ENCODE data around the gene RPS27.

The RPS27 gene

GRCh38 chr1:153962088-153963029 lies 28.2 kb upstream of the RPS27 start:
- no peak for TF ChIP-seq CTCF (IDR thresholded peaks at IDR 0.05; ENCODE audit: insufficient read depth, missing control alignments)
- DNase-seq (ENCODE audit: insufficient read length, low spot score) (no peak), FAIRE-seq (no peak)

- DNase-seq (ENCODE audit: insufficient read length, low spot score) (peak; percentile 98), FAIRE-seq (no peak)
- no peak for TF ChIP-seq CTCF (IDR thresholded peaks at IDR 0.05; ENCODE audit: insufficient read depth, missing control alignments)
Measured at GRCh38 chr1:153963030-153963849, 27.3 kb upstream of the RPS27 start, which contains the start of gene SLC39A1. Gene SLC39A1, minus strand, starts transcription at chr1:153963537. Its CDS starts 822 bp downstream, at chr1:153962715.

- TF ChIP-seq CTCF (IDR thresholded peaks at IDR 0.05; ENCODE audit: insufficient read depth, missing control alignments), result no peak
- FAIRE-seq (no peak), DNase-seq (ENCODE audit: insufficient read length, low spot score) (no peak)
Measured at GRCh38 chr1:153963850-153964331, 26.7 kb upstream of the RPS27 start.

- TF ChIP-seq CTCF (IDR thresholded peaks at IDR 0.05; ENCODE audit: insufficient read depth, missing control alignments), result peak; percentile 64
- DNase-seq (ENCODE audit: insufficient read length, low spot score), result peak; percentile 85
- peak; percentile 29 for FAIRE-seq
Measured at GRCh38 chr1:153967107-153967999, 23.2 kb upstream of the RPS27 start, which contains the start of gene CREB3L4. Gene CREB3L4, plus strand, starts transcription at chr1:153967902. Its CDS starts 624 bp downstream, at chr1:153968526.

GRCh38 chr1:153968000-153968363 lies 22.6 kb upstream of the RPS27 start:
- DNase-seq (ENCODE audit: insufficient read length, low spot score), result no peak
- TF ChIP-seq CTCF (IDR thresholded peaks at IDR 0.05; ENCODE audit: insufficient read depth, missing control alignments), result no peak
- no peak for FAIRE-seq

- FAIRE-seq (no peak), DNase-seq (ENCODE audit: insufficient read length, low spot score) (no peak)
- TF ChIP-seq CTCF (IDR thresholded peaks at IDR 0.05; ENCODE audit: insufficient read depth, missing control alignments), result no peak
Measured at GRCh38 chr1:153968408-153968807, 22.2 kb upstream of the RPS27 start.
